ENCODE data around the gene PAX6.

The PAX6 gene

GRCh38 chr11:31740131-31740530 is 71.0 kb downstream of the PAX6 start:
- H3K36me3 ChIP-seq (ENCODE audit: insufficient read depth, low read length) = no peaks in the 10 kb centered on the region
- no peaks in the 10 kb centered on the region for H3K4me1 ChIP-seq (ENCODE audit: insufficient read depth, low read length)
- H2AFZ ChIP-seq (ENCODE audit: low read depth, low read length) = no peak overlapping the region
- H3K4me3 ChIP-seq (ENCODE audit: low read length) = no peak overlapping the region
- no peaks in the 10 kb centered on the region for H3K27me3 ChIP-seq (ENCODE audit: insufficient read depth, low read length)
- no peaks in the 10 kb centered on the region for H3K9me3 ChIP-seq (ENCODE audit: low read length)

Data from neuron (in vitro differentiated cells).